Stomach (tissue), 4 donors: ENCODE results near the gene C16orf90.

Source experiments
- CTCF ChIP-seq, 7 experiments: fragments of 450-650 bp in 4 of 7; fragments of 200-600 bp in 3 of 7; sonication (generic) in 3 of 7; IDR thresholded peaks; one replicate each; pipeline ENCODE4 v1.5.1; 2016 to 2019; ENCODE audit warnings: antibody characterized with exemption in 7 of 7, control low read depth in 2 of 7, mild to moderate bottlenecking in 1 of 7
- EP300 ChIP-seq: sonication (generic); formaldehyde crosslinking; IDR thresholded peaks from one replicate; pipeline ENCODE4 v1.6.1; 2017; ENCODE audit warnings: antibody characterized with exemption

DNA sequence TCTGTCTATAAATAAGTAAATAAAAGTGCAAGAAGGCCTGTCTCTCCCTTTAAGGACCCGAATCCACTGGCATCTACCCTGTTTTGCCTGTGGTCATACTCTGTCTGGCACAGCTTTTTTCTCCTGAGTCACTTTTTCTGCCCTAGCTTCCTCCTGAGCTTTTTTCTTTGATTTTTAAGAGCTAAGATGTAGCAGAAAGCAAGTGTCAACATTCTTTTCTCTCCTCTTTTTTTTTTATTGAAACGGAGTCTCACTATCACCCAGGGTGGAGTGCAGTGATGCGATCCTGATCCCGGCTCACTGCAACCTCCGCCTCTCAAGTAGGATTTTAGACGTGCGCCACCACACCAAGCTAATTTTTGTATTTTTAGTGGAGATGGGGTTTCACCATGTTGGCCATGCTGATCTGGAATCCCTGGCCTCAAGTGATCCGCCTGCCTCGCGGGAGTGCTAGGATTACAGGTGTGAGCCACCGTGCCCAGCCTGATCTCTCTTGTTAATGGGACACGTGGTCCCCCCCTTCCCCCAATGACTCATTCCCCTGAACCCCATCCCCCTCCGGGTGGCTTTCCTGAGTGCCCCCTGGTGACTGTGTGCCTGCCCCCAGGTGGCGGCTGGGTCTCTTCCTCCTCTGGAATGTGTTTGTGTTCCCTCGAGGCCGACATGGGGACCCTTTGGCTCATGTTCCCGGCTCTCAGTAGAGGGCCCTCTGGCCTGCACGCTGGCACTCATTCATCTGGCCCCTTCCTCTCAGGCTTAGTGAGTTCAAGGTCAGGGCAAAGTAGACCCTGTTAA lies 14.2 kb downstream of the C16orf90 start:
- TF ChIP-seq EP300 = no peak
- no peak for TF ChIP-seq CTCF (IDR thresholded peaks at IDR 0.05)
